ENCODE measurements around the gene FAM210A.
"Not testable (repeated sequence)": the region's sequence is repeated elsewhere in the genome, so short reads cannot be mapped to it uniquely, and the experiment has no call there.

Gene FAM210A

DNA sequence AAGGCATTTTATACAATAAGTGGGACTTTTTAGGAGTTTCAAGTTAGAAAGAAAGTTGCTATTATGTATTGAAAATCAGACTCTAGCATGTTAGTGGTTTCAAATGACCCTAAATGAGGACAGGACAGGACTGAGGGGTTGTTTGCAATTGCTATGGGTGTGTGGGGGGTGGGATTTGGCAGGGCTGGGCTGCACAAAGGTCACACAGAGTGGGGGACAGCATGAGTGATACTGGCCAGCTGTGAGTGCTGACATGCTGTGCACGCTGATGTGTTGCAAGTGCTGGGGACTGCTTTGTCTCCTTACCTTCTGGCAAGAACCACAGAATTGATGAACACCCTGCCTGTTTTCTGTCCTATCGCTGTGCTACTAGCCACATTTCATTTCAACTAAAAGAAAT is 29.9 kb upstream of the FAM210A start:
- H3K4me3 ChIP-seq (ENCODE audit: control insufficient read depth, low read depth, low read length): no peak overlapping the region
- no peak for DNase-seq (ENCODE audit: low read depth)
- TF ChIP-seq, protein P1, sequence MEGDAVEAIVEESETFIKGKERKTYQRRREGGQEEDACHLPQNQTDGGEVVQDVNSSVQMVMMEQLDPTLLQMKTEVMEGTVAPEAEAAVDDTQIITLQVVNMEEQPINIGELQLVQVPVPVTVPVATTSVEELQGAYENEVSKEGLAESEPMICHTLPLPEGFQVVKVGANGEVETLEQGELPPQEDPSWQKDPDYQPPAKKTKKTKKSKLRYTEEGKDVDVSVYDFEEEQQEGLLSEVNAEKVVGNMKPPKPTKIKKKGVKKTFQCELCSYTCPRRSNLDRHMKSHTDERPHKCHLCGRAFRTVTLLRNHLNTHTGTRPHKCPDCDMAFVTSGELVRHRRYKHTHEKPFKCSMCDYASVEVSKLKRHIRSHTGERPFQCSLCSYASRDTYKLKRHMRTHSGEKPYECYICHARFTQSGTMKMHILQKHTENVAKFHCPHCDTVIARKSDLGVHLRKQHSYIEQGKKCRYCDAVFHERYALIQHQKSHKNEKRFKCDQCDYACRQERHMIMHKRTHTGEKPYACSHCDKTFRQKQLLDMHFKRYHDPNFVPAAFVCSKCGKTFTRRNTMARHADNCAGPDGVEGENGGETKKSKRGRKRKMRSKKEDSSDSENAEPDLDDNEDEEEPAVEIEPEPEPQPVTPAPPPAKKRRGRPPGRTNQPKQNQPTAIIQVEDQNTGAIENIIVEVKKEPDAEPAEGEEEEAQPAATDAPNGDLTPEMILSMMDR (IDR thresholded peaks at IDR 0.05; ENCODE audit: control insufficient read depth, insufficient read depth, low read depth, low read length, missing control alignments): no peak

DNA sequence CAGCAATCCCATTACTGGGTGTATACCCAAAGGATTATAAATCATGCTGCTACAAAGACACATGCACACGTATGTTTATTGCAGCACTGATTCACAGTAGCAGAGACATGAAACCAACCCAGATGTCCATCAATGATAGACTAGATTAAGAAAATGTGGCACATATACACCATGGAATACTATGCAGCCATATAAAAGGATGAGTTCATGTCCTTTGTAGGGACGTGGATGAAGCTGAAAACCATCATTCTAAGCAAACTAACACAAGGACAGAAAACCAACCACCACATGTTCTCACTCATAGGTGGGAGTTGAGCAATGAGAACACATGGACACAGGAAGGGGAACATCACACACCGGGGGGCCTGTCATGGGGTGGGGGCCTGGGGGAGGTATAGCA is 25.2 kb upstream of the FAM210A start:
- H3K4me3 ChIP-seq (ENCODE audit: control insufficient read depth, low read depth, low read length); DNase-seq (ENCODE audit: low read depth): not testable (repeated sequence)

DNA sequence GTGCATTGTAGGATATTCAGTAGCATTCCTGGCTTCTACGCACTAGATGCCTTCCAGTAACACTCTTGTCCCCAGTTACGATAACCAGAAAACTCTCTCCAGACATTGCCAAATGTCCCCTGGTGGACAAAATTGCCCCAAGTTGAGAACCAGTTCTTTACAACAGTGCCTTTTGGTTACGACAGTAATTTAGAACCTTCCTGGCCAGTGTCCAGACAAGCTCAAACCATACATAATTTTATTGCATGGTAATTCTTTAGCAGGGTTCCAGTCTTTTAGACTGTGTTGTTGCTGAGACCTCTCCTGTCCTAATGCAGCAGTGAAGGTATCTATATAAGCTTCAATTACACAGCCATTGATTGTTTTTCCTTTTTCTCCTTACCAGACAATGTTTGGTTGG is 20.3 kb upstream of the FAM210A start:
- DNase-seq (ENCODE audit: low read depth): no peak
- TF ChIP-seq, protein P1 (IDR thresholded peaks at IDR 0.05; ENCODE audit: control insufficient read depth, insufficient read depth, low read depth, low read length, missing control alignments): no peak
- no peak overlapping the region for H3K4me3 ChIP-seq (ENCODE audit: control insufficient read depth, low read depth, low read length)

DNA sequence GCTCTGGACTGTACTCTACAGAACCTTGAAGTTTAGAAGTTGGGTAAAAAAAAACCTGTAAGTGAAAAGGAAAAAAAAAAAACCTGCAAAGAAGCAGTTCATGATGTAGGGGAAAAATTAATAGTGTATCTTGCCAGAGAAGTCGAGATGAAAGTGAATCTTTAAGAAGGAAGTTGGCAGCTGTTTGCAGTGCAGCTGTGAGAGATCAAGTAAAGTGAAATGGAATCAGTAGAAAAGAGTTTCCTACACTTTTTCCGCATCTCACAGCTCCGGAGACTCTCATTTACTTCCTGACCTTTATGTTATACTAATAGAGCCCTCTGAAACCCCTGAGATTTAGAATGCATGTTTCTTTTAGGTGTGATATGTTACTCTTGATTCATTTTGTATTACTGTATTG is 19.3 kb upstream of the FAM210A start:
- TF ChIP-seq, protein P1 (IDR thresholded peaks at IDR 0.05; ENCODE audit: control insufficient read depth, insufficient read depth, low read depth, low read length, missing control alignments): no peak
- DNase-seq (ENCODE audit: low read depth): no peak
- H3K4me3 ChIP-seq (ENCODE audit: control insufficient read depth, low read depth, low read length): no peak overlapping the region

DNA sequence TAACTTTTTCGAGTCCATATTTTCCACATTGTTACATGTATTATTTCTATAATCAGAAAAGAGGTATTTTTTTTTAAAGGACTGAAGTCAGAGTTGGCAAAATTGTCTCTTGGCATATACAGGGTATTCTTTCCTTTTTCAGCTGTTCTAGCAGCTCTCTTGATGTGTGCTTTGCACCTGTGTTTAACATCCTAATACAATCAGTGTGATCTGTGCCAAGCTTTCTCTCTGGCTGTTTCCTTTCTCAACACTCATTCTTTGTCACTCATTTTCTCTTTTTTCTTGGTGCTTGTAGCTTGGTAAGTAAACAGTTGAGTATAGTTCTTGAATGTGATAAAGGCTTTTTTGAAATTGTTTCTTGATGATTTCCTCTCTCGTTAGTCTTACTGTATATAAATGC is 9.3 kb upstream of the FAM210A start:
- no peak for DNase-seq (ENCODE audit: low read depth)
- H3K4me3 ChIP-seq (ENCODE audit: control insufficient read depth, low read depth, low read length): no peak overlapping the region
- TF ChIP-seq, protein P1 (IDR thresholded peaks at IDR 0.05; ENCODE audit: control insufficient read depth, insufficient read depth, low read depth, low read length, missing control alignments): no peak

DNA sequence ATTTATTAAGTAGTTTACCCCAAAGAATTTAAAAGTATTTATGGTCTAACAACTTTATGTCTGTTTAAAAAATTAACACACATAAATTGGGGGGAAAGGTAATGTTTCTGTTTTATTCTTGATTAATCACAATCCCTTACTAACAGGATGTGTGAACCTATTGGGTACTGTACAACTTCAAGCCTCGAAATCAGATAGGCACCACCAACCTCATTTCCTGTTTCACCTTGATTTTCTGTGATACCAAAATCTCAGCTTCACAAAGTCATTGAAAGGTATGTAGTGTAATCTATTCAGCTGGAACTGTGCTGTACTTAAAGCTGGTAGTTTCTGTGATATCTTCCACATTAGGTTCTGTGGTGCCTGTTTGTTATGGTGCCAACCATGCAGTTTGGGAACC is 4.1 kb upstream of the FAM210A start:
- TF ChIP-seq, protein P1 (IDR thresholded peaks at IDR 0.05; ENCODE audit: control insufficient read depth, insufficient read depth, low read depth, low read length, missing control alignments): no peak
- H3K4me3 ChIP-seq (ENCODE audit: control insufficient read depth, low read depth, low read length): no peak overlapping the region

DNA sequence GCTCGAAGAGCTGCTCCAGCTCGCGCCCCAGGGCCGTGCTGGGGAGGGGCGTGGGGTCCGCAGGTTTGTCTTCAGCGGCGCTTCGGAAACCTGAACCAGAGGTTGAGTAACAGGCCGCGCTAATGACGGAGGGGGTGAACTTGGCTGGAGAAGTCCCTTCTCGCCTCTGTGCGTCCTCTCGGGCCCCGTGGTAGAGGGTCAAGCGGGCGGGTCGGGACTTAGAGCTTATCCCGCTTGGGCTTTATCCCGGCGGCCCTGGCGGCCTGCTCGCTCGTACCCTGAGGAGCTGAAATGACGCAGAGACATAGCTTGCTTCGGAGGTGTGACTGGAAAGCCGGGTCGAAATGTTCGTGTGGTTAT is 594 bp upstream of the FAM210A start:
- TF ChIP-seq, protein P1 (IDR thresholded peaks at IDR 0.05; ENCODE audit: control insufficient read depth, insufficient read depth, low read depth, low read length, missing control alignments): no peak
- DNase-seq (ENCODE audit: low read depth): no peak
- peak overlapping the region; percentile 90 for H3K4me3 ChIP-seq (ENCODE audit: control insufficient read depth, low read depth, low read length)

More for the DNA sequence above, 4.1 kb upstream of the FAM210A start:
- no peak for DNase-seq (ENCODE audit: low read depth)
